Stimulated activated naive CD8-positive, alpha-beta T cell treated with anti-CD3 and anti-CD28 coated beads, Interleukin-15, amount 100 ng/mL, for 72 hours (primary cell): Measurements from ENCODE around the gene ARHGAP25.

Experiments used
- ATAC-seq: fragments of 150-1000 bp; cut with Tn5 transposase; 2 replicates; pipeline ENCODE4 v1.10.0; 2021; ENCODE audit warnings: mild to moderate bottlenecking, moderate library complexity
- DNase-seq, 2 donors: peaks; one replicate each; pipeline ENCODE4 v3.0.0; 2021 to 2022
- H3K27ac Mint-ChIP-seq, 2 donors: one replicate each; pipeline ENCODE4 v1.8.0; 2022; ENCODE audit warnings: mild to moderate bottlenecking in 2 of 2, mixed read lengths in 2 of 2, moderate library complexity in 2 of 2
- H3K27me3 Mint-ChIP-seq: one replicate; pipeline ENCODE4 v1.8.0; 2022; ENCODE audit warnings: mixed read lengths
- H3K4me1 Mint-ChIP-seq: one replicate; pipeline ENCODE4 v1.8.0; 2022; ENCODE audit warnings: mild to moderate bottlenecking, mixed read lengths
- H3K4me3 Mint-ChIP-seq, 2 donors: one replicate each; pipeline ENCODE4 v1.8.0; 2022; ENCODE audit warnings: mild to moderate bottlenecking in 2 of 2, mixed read lengths in 2 of 2, moderate library complexity in 1 of 2
- H3K9me3 Mint-ChIP-seq, 2 donors: one replicate each; pipeline ENCODE4 v1.8.0; 2022; ENCODE audit warnings: mixed read lengths in 2 of 2

ARHGAP25 gene

GRCh38 chr2:68833162-68833561, 98.6 kb downstream of the ARHGAP25 start:
- peak overlapping the region in 1 of 2 donors; percentile 50 for H3K4me3 Mint-ChIP-seq
- H3K27ac Mint-ChIP-seq, result peak overlapping the region in 1 of 2 donors; percentile 19
- H3K4me1 Mint-ChIP-seq, result peaks cover 86% of the 10 kb centered on the region
- H3K9me3 Mint-ChIP-seq, result no peaks in the 10 kb centered on the region
- DNase-seq, result no peak
- H3K27me3 Mint-ChIP-seq, result no peaks in the 10 kb centered on the region
- ATAC-seq, result no peak

GRCh38 chr2:68834737-68835376, 100.2 kb downstream of the ARHGAP25 start:
- no peak for ATAC-seq

GRCh38 chr2:68835621-68836020, 101.0 kb downstream of the ARHGAP25 start:
- Mint-ChIP-seq H3K4me1 (peaks cover 66% of the 10 kb centered on the region), H3K27me3 (no peaks in the 10 kb centered on the region), H3K9me3 (no peaks in the 10 kb centered on the region), H3K4me3 (no peak overlapping the region), H3K27ac (no peak overlapping the region)
- ATAC-seq (no peak), DNase-seq (no peak)

More at GRCh38 chr2:68834737-68835376, 100.2 kb downstream of the ARHGAP25 start:
- no peak for DNase-seq
- no peaks in the 10 kb centered on the region for H3K27me3 Mint-ChIP-seq
- no peak overlapping the region for H3K27ac Mint-ChIP-seq
- no peak overlapping the region for H3K4me3 Mint-ChIP-seq
- peaks cover 74% of the 10 kb centered on the region for H3K4me1 Mint-ChIP-seq
- H3K9me3 Mint-ChIP-seq, result no peaks in the 10 kb centered on the region

GRCh38 chr2:68837164-68837860, 102.7 kb downstream of the ARHGAP25 start:
- peaks cover 49% of the 10 kb centered on the region for H3K4me1 Mint-ChIP-seq
- H3K27ac Mint-ChIP-seq, result peak overlapping the region in 1 of 2 donors; percentile 81
- no peaks in the 10 kb centered on the region for H3K9me3 Mint-ChIP-seq
- ATAC-seq, result peak; percentile 39
- H3K27me3 Mint-ChIP-seq, result no peaks in the 10 kb centered on the region
- DNase-seq, result peak; percentile 54 to 61
- H3K4me3 Mint-ChIP-seq, result no peak overlapping the region

- no peak for DNase-seq
Observed at GRCh38 chr2:68837861-68838341, 103.3 kb downstream of the ARHGAP25 start.

GRCh38 chr2:68838641-68839040, 104.0 kb downstream of the ARHGAP25 start:
- Mint-ChIP-seq H3K27me3 (no peaks in the 10 kb centered on the region), H3K27ac (no peak overlapping the region), H3K9me3 (no peaks in the 10 kb centered on the region), H3K4me3 (no peak overlapping the region), H3K4me1 (peaks cover 36% of the 10 kb centered on the region)
- DNase-seq (no peak), ATAC-seq (no peak)

More at GRCh38 chr2:68837861-68838341, 103.3 kb downstream of the ARHGAP25 start:
- peaks cover 43% of the 10 kb centered on the region for H3K4me1 Mint-ChIP-seq
- peak overlapping the region in 1 of 2 donors; percentile 81 for H3K27ac Mint-ChIP-seq
- H3K4me3 Mint-ChIP-seq, result peak overlapping the region in 1 of 2 donors; percentile 18
- H3K9me3 Mint-ChIP-seq, result no peaks in the 10 kb centered on the region
- H3K27me3 Mint-ChIP-seq, result no peaks in the 10 kb centered on the region
- ATAC-seq, result peak; percentile 89

GRCh38 chr2:68839260-68839833, 104.7 kb downstream of the ARHGAP25 start:
- ATAC-seq (no peak), DNase-seq (peak in 1 of 2 donors; percentile 34)
- Mint-ChIP-seq H3K9me3 (no peaks in the 10 kb centered on the region), H3K4me3 (no peak overlapping the region), H3K4me1 (peaks cover 30% of the 10 kb centered on the region), H3K27me3 (no peaks in the 10 kb centered on the region), H3K27ac (no peak overlapping the region)

GRCh38 chr2:68845043-68845442, 110.4 kb downstream of the ARHGAP25 start:
- DNase-seq (no peak), ATAC-seq (no peak)
- Mint-ChIP-seq H3K27ac (no peak overlapping the region), H3K27me3 (peaks cover 22% of the 10 kb centered on the region), H3K4me1 (no peaks in the 10 kb centered on the region), H3K4me3 (no peak overlapping the region), H3K9me3 (no peaks in the 10 kb centered on the region)

GRCh38 chr2:68846091-68846490, 111.5 kb downstream of the ARHGAP25 start:
- Mint-ChIP-seq H3K27me3 (peaks cover 22% of the 10 kb centered on the region), H3K4me1 (no peaks in the 10 kb centered on the region), H3K9me3 (no peaks in the 10 kb centered on the region), H3K4me3 (no peak overlapping the region), H3K27ac (no peak overlapping the region)
- no peak for ATAC-seq
- DNase-seq, result no peak

- DNase-seq (no peak), ATAC-seq (no peak)
- no peak overlapping the region for H3K27ac Mint-ChIP-seq
- H3K4me1 Mint-ChIP-seq, result no peaks in the 10 kb centered on the region
- no peak overlapping the region for H3K4me3 Mint-ChIP-seq
- H3K27me3 Mint-ChIP-seq, result peaks cover 22% of the 10 kb centered on the region
- no peaks in the 10 kb centered on the region for H3K9me3 Mint-ChIP-seq
Observed at GRCh38 chr2:68847751-68848150, 113.1 kb downstream of the ARHGAP25 start.

- DNase-seq (no peak), ATAC-seq (no peak)
- H3K27me3 Mint-ChIP-seq, result peaks cover 24% of the 10 kb centered on the region
- H3K4me1 Mint-ChIP-seq, result no peaks in the 10 kb centered on the region
- no peak overlapping the region for H3K27ac Mint-ChIP-seq
- H3K4me3 Mint-ChIP-seq, result no peak overlapping the region
- H3K9me3 Mint-ChIP-seq, result no peaks in the 10 kb centered on the region
Observed at GRCh38 chr2:68849579-68850030, 115.0 kb downstream of the ARHGAP25 start.

- peak overlapping the region in 1 of 2 donors; percentile 7 for H3K27ac Mint-ChIP-seq
- no peak for ATAC-seq
- H3K9me3 Mint-ChIP-seq, result no peaks in the 10 kb centered on the region
Observed at GRCh38 chr2:68850524-68850923, 115.9 kb downstream of the ARHGAP25 start.

GRCh38 chr2:68853035-68853434, 118.4 kb downstream of the ARHGAP25 start:
- Mint-ChIP-seq H3K27me3 (peaks cover 15% of the 10 kb centered on the region), H3K4me1 (peaks cover 8% of the 10 kb centered on the region), H3K27ac (no peak overlapping the region), H3K9me3 (no peaks in the 10 kb centered on the region), H3K4me3 (no peak overlapping the region)
- no peak for ATAC-seq
- no peak for DNase-seq

More at GRCh38 chr2:68850524-68850923, 115.9 kb downstream of the ARHGAP25 start:
- DNase-seq, result no peak
- H3K4me3 Mint-ChIP-seq, result no peak overlapping the region
- H3K27me3 Mint-ChIP-seq, result peaks cover 30% of the 10 kb centered on the region
- no peaks in the 10 kb centered on the region for H3K4me1 Mint-ChIP-seq

GRCh38 chr2:68853915-68854314, 119.3 kb downstream of the ARHGAP25 start:
- Mint-ChIP-seq H3K27me3 (peaks cover 15% of the 10 kb centered on the region), H3K9me3 (no peaks in the 10 kb centered on the region), H3K4me3 (no peak overlapping the region), H3K27ac (no peak overlapping the region), H3K4me1 (peaks cover 10% of the 10 kb centered on the region)
- no peak for DNase-seq
- ATAC-seq, result no peak

GRCh38 chr2:68854476-68854875, 119.9 kb downstream of the ARHGAP25 start:
- no peaks in the 10 kb centered on the region for H3K9me3 Mint-ChIP-seq

GRCh38 chr2:68855550-68855949, 120.9 kb downstream of the ARHGAP25 start:
- peaks cover 8% of the 10 kb centered on the region for H3K27me3 Mint-ChIP-seq
- H3K4me1 Mint-ChIP-seq, result peaks cover 10% of the 10 kb centered on the region
- no peaks in the 10 kb centered on the region for H3K9me3 Mint-ChIP-seq
- H3K4me3 Mint-ChIP-seq, result no peak overlapping the region
- ATAC-seq (no peak), DNase-seq (no peak)
- H3K27ac Mint-ChIP-seq, result no peak overlapping the region

More at GRCh38 chr2:68854476-68854875, 119.9 kb downstream of the ARHGAP25 start:
- no peak overlapping the region for H3K4me3 Mint-ChIP-seq
- DNase-seq, result no peak
- ATAC-seq, result no peak
- peaks cover 11% of the 10 kb centered on the region for H3K27me3 Mint-ChIP-seq
- H3K27ac Mint-ChIP-seq, result no peak overlapping the region
- H3K4me1 Mint-ChIP-seq, result peaks cover 10% of the 10 kb centered on the region
